LoVo (cell line): ENCODE data around the gene NDRG4.

ENCODE experiments used
- DNase-seq: peaks from one replicate; pipeline ENCODE4 v3.0.0-alpha.2; 2016; ENCODE audit warnings: low spot score

The NDRG4 gene

GRCh38 chr16:58543685-58544084 is 43.7 kb downstream of the NDRG4 start:
- no peak for DNase-seq

DNA sequence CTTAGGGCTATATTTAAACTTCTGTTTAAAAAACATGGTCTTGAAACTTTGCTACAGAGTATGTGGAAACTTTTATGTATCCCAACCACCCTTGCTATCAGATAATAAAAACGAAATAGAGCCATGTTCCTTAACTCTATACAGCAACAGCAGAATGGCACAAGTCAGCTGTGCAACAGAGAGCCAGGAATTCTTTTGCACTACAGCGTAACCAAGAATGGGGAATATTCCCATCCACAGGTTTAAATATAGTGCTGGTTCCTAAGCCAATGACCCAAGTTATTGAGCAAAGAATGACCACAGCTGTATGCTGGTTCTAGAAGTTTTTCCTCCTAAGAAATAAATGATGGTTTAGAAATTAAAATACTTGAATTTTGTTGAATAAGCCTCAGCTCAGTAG is 48.4 kb downstream of the NDRG4 start:
- no peak for DNase-seq

GRCh38 chr16:58551496-58551895 is 51.6 kb downstream of the NDRG4 start:
- DNase-seq: no peak

DNA sequence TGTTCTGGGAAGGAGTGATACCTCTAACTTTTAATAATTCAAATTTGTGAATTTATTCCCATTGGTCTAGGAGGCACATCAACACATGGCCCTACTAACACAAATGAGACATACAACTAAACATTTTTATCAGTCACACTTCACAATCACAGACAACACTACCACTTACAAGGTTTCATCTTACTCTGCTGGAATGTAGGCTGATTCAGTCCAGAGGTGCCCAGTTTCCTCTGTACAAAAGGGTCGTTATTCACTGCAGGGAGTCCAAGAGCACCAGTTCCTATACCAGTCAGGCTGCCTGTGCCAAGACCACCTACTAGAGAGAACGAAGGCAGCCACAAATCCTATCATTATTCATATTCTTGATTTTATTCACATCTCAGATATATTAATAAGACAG is 56.7 kb downstream of the NDRG4 start:
- DNase-seq: no peak
